Breast epithelium (tissue), 3 donors: ENCODE data around the gene ADGRL3.

Experiments used
- POLR2A ChIP-seq: fragments of 450-650 bp; IDR thresholded peaks from one replicate; pipeline ENCODE4 v1.6.1; 2016; ENCODE audit warnings: antibody characterized with exemption, mild to moderate bottlenecking, moderate library complexity
- POLR2AphosphoS5 ChIP-seq, 3 donors: sonication (generic); formaldehyde crosslinking; IDR thresholded peaks; one replicate each; pipeline ENCODE4 v1.6.1; 2017; ENCODE audit warnings: antibody characterized with exemption in 3 of 3
- TF ChIP-seq, protein P1 (sequence below), 3 donors: fragments of 450-650 bp; IDR thresholded peaks; one replicate each; pipeline ENCODE4 v1.5.1; 2016 to 2017; ENCODE audit warnings: antibody characterized with exemption in 3 of 3, mild to moderate bottlenecking in 3 of 3, moderate library complexity in 3 of 3

DNA sequence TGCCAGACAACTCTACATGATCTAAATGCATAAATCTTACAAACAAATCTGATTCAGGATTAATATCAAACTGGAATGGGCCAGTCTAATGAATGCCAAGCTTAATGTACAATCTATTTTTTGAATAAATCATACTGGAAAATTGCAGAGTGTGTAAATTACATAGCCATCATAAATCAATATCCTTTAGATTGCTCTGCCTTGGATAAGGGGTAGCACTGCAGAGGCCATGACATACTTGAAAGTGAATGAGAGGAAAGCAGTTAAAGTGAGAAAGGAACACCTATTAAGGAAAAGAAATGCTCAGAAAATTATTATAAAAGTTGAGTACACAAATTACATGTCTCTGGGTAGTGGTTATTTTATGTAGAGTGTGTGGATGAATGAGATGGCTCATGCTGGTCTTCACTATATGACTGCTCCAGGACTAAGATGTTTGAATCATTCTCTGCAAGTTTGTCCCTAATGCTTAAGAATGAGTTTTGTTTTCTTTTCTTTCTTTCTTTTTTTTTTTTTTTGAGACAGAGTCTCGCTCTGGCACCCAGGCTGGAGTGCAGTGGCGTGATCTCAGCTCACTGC lies 100.2 kb downstream of the ADGRL3 start:
- no peak for TF ChIP-seq POLR2A
- TF ChIP-seq, protein P1, sequence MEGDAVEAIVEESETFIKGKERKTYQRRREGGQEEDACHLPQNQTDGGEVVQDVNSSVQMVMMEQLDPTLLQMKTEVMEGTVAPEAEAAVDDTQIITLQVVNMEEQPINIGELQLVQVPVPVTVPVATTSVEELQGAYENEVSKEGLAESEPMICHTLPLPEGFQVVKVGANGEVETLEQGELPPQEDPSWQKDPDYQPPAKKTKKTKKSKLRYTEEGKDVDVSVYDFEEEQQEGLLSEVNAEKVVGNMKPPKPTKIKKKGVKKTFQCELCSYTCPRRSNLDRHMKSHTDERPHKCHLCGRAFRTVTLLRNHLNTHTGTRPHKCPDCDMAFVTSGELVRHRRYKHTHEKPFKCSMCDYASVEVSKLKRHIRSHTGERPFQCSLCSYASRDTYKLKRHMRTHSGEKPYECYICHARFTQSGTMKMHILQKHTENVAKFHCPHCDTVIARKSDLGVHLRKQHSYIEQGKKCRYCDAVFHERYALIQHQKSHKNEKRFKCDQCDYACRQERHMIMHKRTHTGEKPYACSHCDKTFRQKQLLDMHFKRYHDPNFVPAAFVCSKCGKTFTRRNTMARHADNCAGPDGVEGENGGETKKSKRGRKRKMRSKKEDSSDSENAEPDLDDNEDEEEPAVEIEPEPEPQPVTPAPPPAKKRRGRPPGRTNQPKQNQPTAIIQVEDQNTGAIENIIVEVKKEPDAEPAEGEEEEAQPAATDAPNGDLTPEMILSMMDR (IDR thresholded peaks at IDR 0.05), result no peak
- TF ChIP-seq POLR2AphosphoS5 (IDR thresholded peaks at IDR 0.05), result no peak
